ENCODE results near the gene LRP1B. TPM values are rescaled to one million over a fixed set of nuclear protein-coding genes. Genes with fewer than 3 reads are reported as not detected.

The LRP1B gene
- total and polyA plus RNA-seq, 4 donors: 0.01 to 0.84 (median 0.17) TPM

DNA sequence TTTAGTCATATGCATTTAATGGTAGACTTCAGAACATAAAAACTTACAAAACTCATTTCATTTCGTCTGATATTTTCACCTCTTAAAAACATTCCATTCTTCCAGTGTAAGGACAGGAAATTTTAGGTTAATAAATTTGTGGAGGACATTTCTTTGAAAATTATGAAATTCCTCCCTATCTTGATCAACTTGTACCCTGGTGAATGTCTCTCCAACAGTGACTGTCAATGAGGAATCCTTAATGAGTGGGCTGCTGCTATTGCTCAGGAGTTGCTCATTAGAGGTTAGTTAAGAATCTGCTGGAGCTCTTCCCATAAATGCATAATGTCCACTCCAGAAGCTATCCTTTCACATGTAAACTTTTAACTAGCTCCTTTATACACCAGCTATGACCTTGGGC, 69.1 kb downstream of the LRP1B start:
- Histone ChIP-seq H3K27ac (ENCODE audit: low read depth in 1 of 2, low read length in 2 of 2) (no peak overlapping the region), H3K36me3 (ENCODE audit: control insufficient read depth in 4 of 4, insufficient read depth in 3 of 4, low read depth in 1 of 4, low read length in 3 of 4) (peaks cover 0 to 2% (median 0%) of the 10 kb centered on the region in 4 donors), H3K4me3 (ENCODE audit: low read depth in 1 of 3, low read length in 3 of 3) (no peak overlapping the region), H3K9ac (ENCODE audit: low read depth in 1 of 2, low read length in 2 of 2) (no peak overlapping the region), H3K27me3 (ENCODE audit: control insufficient read depth in 4 of 4, insufficient read depth in 4 of 4, low read length in 3 of 4) (no peaks in the 10 kb centered on the region), H3K9me3 (ENCODE audit: control insufficient read depth in 4 of 4, low read length in 3 of 4) (no peaks in the 10 kb centered on the region), H3K4me1 (ENCODE audit: control insufficient read depth in 4 of 4, insufficient read depth in 4 of 4, low read length in 3 of 4) (no peaks in the 10 kb centered on the region)
- TF ChIP-seq NR2F2 (IDR thresholded peaks at IDR 0.05) (no peak), FOXA2 (IDR thresholded peaks at IDR 0.05) (no peak), HNF4G (IDR thresholded peaks at IDR 0.05) (no peak), HNF4A (conservative IDR thresholded peaks at IDR 0.05) (no peak), EGR1 (IDR thresholded peaks at IDR 0.05; ENCODE audit: low read depth in 2 of 2) (no peak), GABPA (IDR thresholded peaks at IDR 0.05 in 1 of 2, conservative IDR thresholded peaks at IDR 0.05 in 1 of 2) (no peak)
- TF ChIP-seq, protein P1, sequence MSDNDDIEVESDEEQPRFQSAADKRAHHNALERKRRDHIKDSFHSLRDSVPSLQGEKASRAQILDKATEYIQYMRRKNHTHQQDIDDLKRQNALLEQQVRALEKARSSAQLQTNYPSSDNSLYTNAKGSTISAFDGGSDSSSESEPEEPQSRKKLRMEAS (IDR thresholded peaks at IDR 0.05): no peak
- TF ChIP-seq, protein P2, sequence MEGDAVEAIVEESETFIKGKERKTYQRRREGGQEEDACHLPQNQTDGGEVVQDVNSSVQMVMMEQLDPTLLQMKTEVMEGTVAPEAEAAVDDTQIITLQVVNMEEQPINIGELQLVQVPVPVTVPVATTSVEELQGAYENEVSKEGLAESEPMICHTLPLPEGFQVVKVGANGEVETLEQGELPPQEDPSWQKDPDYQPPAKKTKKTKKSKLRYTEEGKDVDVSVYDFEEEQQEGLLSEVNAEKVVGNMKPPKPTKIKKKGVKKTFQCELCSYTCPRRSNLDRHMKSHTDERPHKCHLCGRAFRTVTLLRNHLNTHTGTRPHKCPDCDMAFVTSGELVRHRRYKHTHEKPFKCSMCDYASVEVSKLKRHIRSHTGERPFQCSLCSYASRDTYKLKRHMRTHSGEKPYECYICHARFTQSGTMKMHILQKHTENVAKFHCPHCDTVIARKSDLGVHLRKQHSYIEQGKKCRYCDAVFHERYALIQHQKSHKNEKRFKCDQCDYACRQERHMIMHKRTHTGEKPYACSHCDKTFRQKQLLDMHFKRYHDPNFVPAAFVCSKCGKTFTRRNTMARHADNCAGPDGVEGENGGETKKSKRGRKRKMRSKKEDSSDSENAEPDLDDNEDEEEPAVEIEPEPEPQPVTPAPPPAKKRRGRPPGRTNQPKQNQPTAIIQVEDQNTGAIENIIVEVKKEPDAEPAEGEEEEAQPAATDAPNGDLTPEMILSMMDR (IDR thresholded peaks at IDR 0.05; ENCODE audit: low read depth, low read length, missing input control): no peak
- TF ChIP-seq, protein P3, sequence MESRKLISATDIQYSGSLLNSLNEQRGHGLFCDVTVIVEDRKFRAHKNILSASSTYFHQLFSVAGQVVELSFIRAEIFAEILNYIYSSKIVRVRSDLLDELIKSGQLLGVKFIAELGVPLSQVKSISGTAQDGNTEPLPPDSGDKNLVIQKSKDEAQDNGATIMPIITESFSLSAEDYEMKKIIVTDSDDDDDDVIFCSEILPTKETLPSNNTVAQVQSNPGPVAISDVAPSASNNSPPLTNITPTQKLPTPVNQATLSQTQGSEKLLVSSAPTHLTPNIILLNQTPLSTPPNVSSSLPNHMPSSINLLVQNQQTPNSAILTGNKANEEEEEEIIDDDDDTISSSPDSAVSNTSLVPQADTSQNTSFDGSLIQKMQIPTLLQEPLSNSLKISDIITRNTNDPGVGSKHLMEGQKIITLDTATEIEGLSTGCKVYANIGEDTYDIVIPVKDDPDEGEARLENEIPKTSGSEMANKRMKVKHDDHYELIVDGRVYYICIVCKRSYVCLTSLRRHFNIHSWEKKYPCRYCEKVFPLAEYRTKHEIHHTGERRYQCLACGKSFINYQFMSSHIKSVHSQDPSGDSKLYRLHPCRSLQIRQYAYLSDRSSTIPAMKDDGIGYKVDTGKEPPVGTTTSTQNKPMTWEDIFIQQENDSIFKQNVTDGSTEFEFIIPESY (IDR thresholded peaks at IDR 0.05): no peak
- TF ChIP-seq, protein P4, sequence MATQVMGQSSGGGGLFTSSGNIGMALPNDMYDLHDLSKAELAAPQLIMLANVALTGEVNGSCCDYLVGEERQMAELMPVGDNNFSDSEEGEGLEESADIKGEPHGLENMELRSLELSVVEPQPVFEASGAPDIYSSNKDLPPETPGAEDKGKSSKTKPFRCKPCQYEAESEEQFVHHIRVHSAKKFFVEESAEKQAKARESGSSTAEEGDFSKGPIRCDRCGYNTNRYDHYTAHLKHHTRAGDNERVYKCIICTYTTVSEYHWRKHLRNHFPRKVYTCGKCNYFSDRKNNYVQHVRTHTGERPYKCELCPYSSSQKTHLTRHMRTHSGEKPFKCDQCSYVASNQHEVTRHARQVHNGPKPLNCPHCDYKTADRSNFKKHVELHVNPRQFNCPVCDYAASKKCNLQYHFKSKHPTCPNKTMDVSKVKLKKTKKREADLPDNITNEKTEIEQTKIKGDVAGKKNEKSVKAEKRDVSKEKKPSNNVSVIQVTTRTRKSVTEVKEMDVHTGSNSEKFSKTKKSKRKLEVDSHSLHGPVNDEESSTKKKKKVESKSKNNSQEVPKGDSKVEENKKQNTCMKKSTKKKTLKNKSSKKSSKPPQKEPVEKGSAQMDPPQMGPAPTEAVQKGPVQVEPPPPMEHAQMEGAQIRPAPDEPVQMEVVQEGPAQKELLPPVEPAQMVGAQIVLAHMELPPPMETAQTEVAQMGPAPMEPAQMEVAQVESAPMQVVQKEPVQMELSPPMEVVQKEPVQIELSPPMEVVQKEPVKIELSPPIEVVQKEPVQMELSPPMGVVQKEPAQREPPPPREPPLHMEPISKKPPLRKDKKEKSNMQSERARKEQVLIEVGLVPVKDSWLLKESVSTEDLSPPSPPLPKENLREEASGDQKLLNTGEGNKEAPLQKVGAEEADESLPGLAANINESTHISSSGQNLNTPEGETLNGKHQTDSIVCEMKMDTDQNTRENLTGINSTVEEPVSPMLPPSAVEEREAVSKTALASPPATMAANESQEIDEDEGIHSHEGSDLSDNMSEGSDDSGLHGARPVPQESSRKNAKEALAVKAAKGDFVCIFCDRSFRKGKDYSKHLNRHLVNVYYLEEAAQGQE (IDR thresholded peaks at IDR 0.05): no peak
- 64% methylated on average over 1 of the region's 1 CpG for WGBS
- DNase-seq (ENCODE audit: low spot score): no peak

DNA sequence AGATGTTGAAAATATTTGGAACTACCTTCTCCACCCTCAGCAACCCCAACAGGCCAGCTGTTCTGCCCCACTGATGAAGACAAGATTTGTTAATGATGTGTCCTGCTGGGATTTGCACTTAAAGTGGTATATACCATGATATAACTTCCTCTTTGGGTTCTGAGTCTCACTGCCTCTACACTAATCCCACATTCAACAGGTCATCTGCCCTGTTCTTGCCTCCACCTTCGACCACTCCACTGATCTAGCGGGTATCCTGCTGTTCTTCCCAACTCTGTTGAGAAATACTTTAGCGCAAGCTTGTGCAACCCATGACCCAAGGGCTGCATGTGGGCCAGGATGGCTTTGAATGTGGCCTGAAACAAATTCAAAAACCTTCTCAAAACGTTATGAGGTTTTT, 72.7 kb downstream of the LRP1B start:
- Histone ChIP-seq H3K4me1 (ENCODE audit: control insufficient read depth in 4 of 4, insufficient read depth in 4 of 4, low read length in 3 of 4) (no peaks in the 10 kb centered on the region), H3K9me3 (ENCODE audit: control insufficient read depth in 4 of 4, low read length in 3 of 4) (no peaks in the 10 kb centered on the region)
- WGBS: 66% methylated on average over 4 of the region's 4 CpGs

More for the DNA sequence above, 72.7 kb downstream of the LRP1B start:
- TF ChIP-seq RAD21 (IDR thresholded peaks at IDR 0.05) (no peak), JUND (IDR thresholded peaks at IDR 0.05) (no peak), FOXA2 (IDR thresholded peaks at IDR 0.05) (no peak), FOXA1 (IDR thresholded peaks at IDR 0.05) (no peak)
- Histone ChIP-seq H3K27me3 (ENCODE audit: control insufficient read depth in 4 of 4, insufficient read depth in 4 of 4, low read length in 3 of 4) (no peaks in the 10 kb centered on the region), H3K27ac (ENCODE audit: low read depth in 1 of 2, low read length in 2 of 2) (no peak overlapping the region), H3K36me3 (ENCODE audit: control insufficient read depth in 4 of 4, insufficient read depth in 3 of 4, low read depth in 1 of 4, low read length in 3 of 4) (peaks cover 0 to 2% (median 0%) of the 10 kb centered on the region in 4 donors), H3K9ac (ENCODE audit: low read depth in 1 of 2, low read length in 2 of 2) (no peak overlapping the region), H3K4me3 (ENCODE audit: low read depth in 1 of 3, low read length in 3 of 3) (no peak overlapping the region)
- no peak for DNase-seq (ENCODE audit: low spot score)
